ENCODE results near the gene ZBTB7C. TPM values are rescaled to one million over a fixed set of nuclear protein-coding genes. Genes with fewer than 3 reads are reported as not detected.

The ZBTB7C gene
- total RNA-seq, 6 donors from 2014 or later, result 6.1 to 18.1 (median 12.2) TPM

GRCh38 chr18:48129621-48130082, 279.5 kb downstream of the ZBTB7C start:
- Histone ChIP-seq H3K36me3 (no peaks in the 10 kb centered on the region), H3K9me3 (no peaks in the 10 kb centered on the region), H3K4me3 (no peak overlapping the region), H3K4me1 (peaks cover 3 to 19% (median 8%) of the 10 kb centered on the region in 4 donors), H3K27me3 (no peaks in the 10 kb centered on the region), H3K27ac (no peak overlapping the region)
- ATAC-seq (ENCODE audit: low FRiP score in 2 of 2) (no peak), DNase-seq (no peak)
- WGBS, 2 donors, result 83 to 86% methylated on average over 6 to 7 of the region's 7 CpGs
- TF ChIP-seq POLR2AphosphoS5 (IDR thresholded peaks at IDR 0.05) (no peak), CTCF (IDR thresholded peaks at IDR 0.05) (no peak), EP300 (IDR thresholded peaks at IDR 0.05) (no peak), POLR2A (IDR thresholded peaks at IDR 0.05) (no peak)

DNA sequence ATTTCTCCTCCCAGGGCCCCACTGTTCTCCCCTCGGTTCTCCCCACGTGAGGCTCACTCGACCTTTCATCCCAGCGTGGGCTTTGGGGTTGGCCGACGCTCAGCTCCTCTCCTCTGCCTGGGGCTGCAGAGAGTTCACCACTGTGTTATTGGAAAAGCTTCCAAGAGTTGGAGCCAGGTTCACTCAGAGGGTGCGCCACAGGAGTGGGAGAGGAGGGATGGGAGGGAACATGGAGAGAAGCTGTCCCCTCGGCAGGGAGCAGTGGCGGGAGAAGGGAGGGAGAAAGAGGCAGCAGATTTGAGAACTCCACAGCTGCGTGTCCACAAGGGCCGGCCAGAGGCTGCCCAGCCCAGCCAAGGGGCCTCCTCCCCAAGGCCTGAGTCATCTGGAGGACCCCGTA, 281.6 kb downstream of the ZBTB7C start:
- DNase-seq (no peak), ATAC-seq (ENCODE audit: low FRiP score in 2 of 2) (no peak)
- Histone ChIP-seq H3K9me3 (no peaks in the 10 kb centered on the region), H3K4me3 (no peak overlapping the region), H3K36me3 (no peaks in the 10 kb centered on the region), H3K4me1 (peaks cover 0 to 10% (median 4%) of the 10 kb centered on the region in 4 donors), H3K27me3 (no peaks in the 10 kb centered on the region), H3K27ac (no peak overlapping the region)
- TF ChIP-seq POLR2A (IDR thresholded peaks at IDR 0.05), result no peak
- TF ChIP-seq CTCF (IDR thresholded peaks at IDR 0.05), result no peak
- TF ChIP-seq POLR2AphosphoS5 (IDR thresholded peaks at IDR 0.05), result no peak
- 93 to 95% methylated on average over 12 of the region's 12 CpGs for WGBS, 2 donors

- no peaks in the 10 kb centered on the region for H3K9me3 ChIP-seq
- no peak for TF ChIP-seq POLR2AphosphoS5 (IDR thresholded peaks at IDR 0.05)
- TF ChIP-seq CTCF (IDR thresholded peaks at IDR 0.05), result no peak
- no peak for TF ChIP-seq EP300 (IDR thresholded peaks at IDR 0.05)
- no peak for TF ChIP-seq POLR2A (IDR thresholded peaks at IDR 0.05)
- H3K36me3 ChIP-seq, result no peaks in the 10 kb centered on the region
- H3K4me1 ChIP-seq, result peaks cover 0 to 10% (median 4%) of the 10 kb centered on the region in 4 donors
- no peaks in the 10 kb centered on the region for H3K27me3 ChIP-seq
- no peak overlapping the region for H3K4me3 ChIP-seq
- no peak for ATAC-seq (ENCODE audit: low FRiP score in 2 of 2)
- DNase-seq, result no peak
- no peak overlapping the region for H3K27ac ChIP-seq
- WGBS, 2 donors, result 100% methylated on average over 1 to 3 of the region's 3 CpGs
Measured at GRCh38 chr18:48126240-48126639, 282.9 kb downstream of the ZBTB7C start.

DNA sequence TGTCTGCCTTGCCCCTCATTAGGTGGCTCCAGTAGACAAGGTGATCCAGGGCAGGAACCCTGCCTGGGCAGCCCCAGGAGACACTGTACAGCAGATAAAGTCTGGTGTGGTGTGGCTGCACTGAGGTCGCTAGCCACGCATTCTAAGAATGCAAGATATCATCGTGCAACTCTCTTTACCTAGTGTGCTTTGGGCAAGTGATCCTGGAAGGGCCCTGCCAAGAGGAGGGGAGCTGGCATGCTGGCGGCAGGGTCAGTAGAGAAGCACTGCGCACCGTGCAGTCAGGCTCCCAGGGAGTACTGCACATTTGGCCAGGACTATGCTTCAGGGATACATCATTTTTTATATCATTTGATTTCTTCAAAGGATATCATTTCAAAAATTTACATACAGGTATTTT, 283.5 kb downstream of the ZBTB7C start:
- no peak for ATAC-seq (ENCODE audit: low FRiP score in 2 of 2)

More for the DNA sequence above, 283.5 kb downstream of the ZBTB7C start:
- no peaks in the 10 kb centered on the region for H3K36me3 ChIP-seq
- WGBS, 2 donors, result 59 to 70% methylated on average over 6 of the region's 6 CpGs
- no peak overlapping the region for H3K4me3 ChIP-seq
- H3K27me3 ChIP-seq, result no peaks in the 10 kb centered on the region
- peaks cover 0 to 10% (median 4%) of the 10 kb centered on the region in 4 donors for H3K4me1 ChIP-seq
- no peak for TF ChIP-seq POLR2A (IDR thresholded peaks at IDR 0.05)
- peak in 1 of 6 experiments; percentile 25 for TF ChIP-seq CTCF (IDR thresholded peaks at IDR 0.05)
- no peaks in the 10 kb centered on the region for H3K9me3 ChIP-seq
- no peak overlapping the region for H3K27ac ChIP-seq
- peak in 1 of 2 donors; percentile 51 for DNase-seq
